H7 (cell line): ENCODE measurements around the gene TTC23. TPM values are rescaled to one million over a fixed set of nuclear protein-coding genes. Genes with fewer than 3 reads are reported as not detected.

Source experiments
- DNase-seq: peaks from one replicate; pipeline ENCODE4 v3.0.0; 2012
- H3K27me3 ChIP-seq: 2 replicates; pipeline ENCODE4 v1.6.0; 2011; ENCODE audit warnings: mild to moderate bottlenecking, low read length; ENCODE audit not compliant: control insufficient read depth, insufficient read depth
- H3K36me3 ChIP-seq: replicated peaks from 2 replicates; pipeline ENCODE4 v1.5.1; 2011; ENCODE audit warnings: low read length; ENCODE audit not compliant: control insufficient read depth, insufficient read depth
- H3K4me3 ChIP-seq: 2 replicates; pipeline ENCODE4 v1.5.1; 2011; ENCODE audit warnings: low read depth, mild to moderate bottlenecking, control low read depth, low read length, moderate library complexity; ENCODE audit not compliant: insufficient read depth
- total RNA-seq: library from RNA; depleted of rRNA; stranded (reverse); fragments of >200 nt; shearing (Covaris generic); gene quantifications from 2 replicates; pipeline ENCODE4 v1.2.3, GENCODE V29; 2014; rRNA removed

TTC23 gene
- total RNA-seq, result 21.2 and 30.7 TPM in 2 replicates

- peak; percentile 49 for DNase-seq
- Histone ChIP-seq H3K27me3 (no peaks in the 10 kb centered on the region; the same call in 1 of the 2 replicates), H3K4me3 (peak within 1 kb of the TSS; percentile 90), H3K36me3 (no peaks in the 10 kb centered on the region)
These were observed at the start of gene TTC23 for GRCh38 chr15:99249270-99249841. TTC23 (minus strand) TSS chr15:99249581; CDS start chr15:99228712, 20,869 bp downstream.

- no peaks in the 10 kb centered on the region for H3K27me3 ChIP-seq
- H3K4me3 ChIP-seq, result no peak overlapping the region
- no peaks in the 10 kb centered on the region for H3K36me3 ChIP-seq
- no peak for DNase-seq
These were observed 47.0 kb upstream of the TTC23 start for GRCh38 chr15:99296386-99296785.

- H3K36me3 ChIP-seq, result no peaks in the 10 kb centered on the region
- no peak overlapping the region for H3K4me3 ChIP-seq
- no peaks in the 10 kb centered on the region for H3K27me3 ChIP-seq
- DNase-seq, result no peak
These were observed 46.5 kb upstream of the TTC23 start for GRCh38 chr15:99295840-99296239.

GRCh38 chr15:99291643-99292042, 42.3 kb upstream of the TTC23 start:
- Histone ChIP-seq H3K27me3 (no peaks in the 10 kb centered on the region), H3K4me3 (no peak overlapping the region)

GRCh38 chr15:99283717-99284116, 34.3 kb upstream of the TTC23 start:
- H3K4me3 ChIP-seq, result no peak overlapping the region
- no peaks in the 10 kb centered on the region for H3K36me3 ChIP-seq
- no peak for DNase-seq
- H3K27me3 ChIP-seq, result no peaks in the 10 kb centered on the region

More at GRCh38 chr15:99291643-99292042, 42.3 kb upstream of the TTC23 start:
- no peak for DNase-seq
- no peaks in the 10 kb centered on the region for H3K36me3 ChIP-seq

- DNase-seq, result no peak
- Histone ChIP-seq H3K27me3 (no peaks in the 10 kb centered on the region), H3K4me3 (no peak overlapping the region), H3K36me3 (no peaks in the 10 kb centered on the region)
These were observed 33.2 kb upstream of the TTC23 start for GRCh38 chr15:99282586-99282985.

GRCh38 chr15:99282121-99282520, 32.7 kb upstream of the TTC23 start:
- Histone ChIP-seq H3K27me3 (no peaks in the 10 kb centered on the region), H3K4me3 (no peak overlapping the region), H3K36me3 (no peaks in the 10 kb centered on the region)
- no peak for DNase-seq

GRCh38 chr15:99279827-99280226, 30.4 kb upstream of the TTC23 start:
- no peak for DNase-seq
- Histone ChIP-seq H3K36me3 (no peaks in the 10 kb centered on the region), H3K27me3 (no peaks in the 10 kb centered on the region), H3K4me3 (no peak overlapping the region)

- DNase-seq, result no peak
- Histone ChIP-seq H3K36me3 (no peaks in the 10 kb centered on the region), H3K27me3 (no peaks in the 10 kb centered on the region), H3K4me3 (no peak overlapping the region)
These were observed 29.9 kb upstream of the TTC23 start for GRCh38 chr15:99279290-99279689.

- Histone ChIP-seq H3K36me3 (no peaks in the 10 kb centered on the region), H3K4me3 (no peak overlapping the region), H3K27me3 (no peaks in the 10 kb centered on the region)
- no peak for DNase-seq
These were observed 26.2 kb upstream of the TTC23 start for GRCh38 chr15:99275525-99276128.

- Histone ChIP-seq H3K27me3 (no peaks in the 10 kb centered on the region), H3K36me3 (no peaks in the 10 kb centered on the region), H3K4me3 (no peak overlapping the region)
- no peak for DNase-seq
These were observed 25.7 kb upstream of the TTC23 start for GRCh38 chr15:99275061-99275460.

GRCh38 chr15:99273801-99274200, 24.4 kb upstream of the TTC23 start:
- no peak for DNase-seq
- no peaks in the 10 kb centered on the region for H3K27me3 ChIP-seq
- H3K36me3 ChIP-seq, result no peaks in the 10 kb centered on the region
- no peak overlapping the region for H3K4me3 ChIP-seq

- Histone ChIP-seq H3K27me3 (no peaks in the 10 kb centered on the region), H3K36me3 (no peaks in the 10 kb centered on the region), H3K4me3 (no peak overlapping the region)
- no peak for DNase-seq
These were observed 19.1 kb upstream of the TTC23 start for GRCh38 chr15:99268431-99268830.

- DNase-seq, result no peak
These were observed 18.6 kb upstream of the TTC23 start for GRCh38 chr15:99267957-99268356.

GRCh38 chr15:99265541-99266070, 16.2 kb upstream of the TTC23 start:
- no peak overlapping the region for H3K4me3 ChIP-seq
- no peaks in the 10 kb centered on the region for H3K36me3 ChIP-seq
- no peaks in the 10 kb centered on the region for H3K27me3 ChIP-seq
- DNase-seq, result no peak

More at GRCh38 chr15:99267957-99268356, 18.6 kb upstream of the TTC23 start:
- Histone ChIP-seq H3K4me3 (no peak overlapping the region), H3K36me3 (no peaks in the 10 kb centered on the region), H3K27me3 (no peaks in the 10 kb centered on the region)
